GM12874 (cell line): Measurements from ENCODE around the gene TERF2IP.

Experiments
- CTCF ChIP-seq: IDR thresholded peaks from 2 replicates; pipeline ENCODE4 v1.5.1; 2011; ENCODE audit warnings: low read depth, mild to moderate bottlenecking, control low read depth, low read length, moderate library complexity; ENCODE audit not compliant: insufficient read depth

Gene TERF2IP

GRCh38 chr16:75626806-75627205, 20.8 kb upstream of the TERF2IP start:
- TF ChIP-seq CTCF, result no peak

- no peak for TF ChIP-seq CTCF
These were observed 19.7 kb upstream of the TERF2IP start for GRCh38 chr16:75627851-75628250.

GRCh38 chr16:75628351-75628750, 19.2 kb upstream of the TERF2IP start:
- TF ChIP-seq CTCF, result no peak

- no peak for TF ChIP-seq CTCF
These were observed 18.4 kb upstream of the TERF2IP start for GRCh38 chr16:75629132-75629531.

GRCh38 chr16:75630052-75630451, 17.5 kb upstream of the TERF2IP start:
- no peak for TF ChIP-seq CTCF

GRCh38 chr16:75632857-75633256, 14.7 kb upstream of the TERF2IP start:
- no peak for TF ChIP-seq CTCF

GRCh38 chr16:75635036-75635435, 12.5 kb upstream of the TERF2IP start:
- TF ChIP-seq CTCF, result no peak

- no peak for TF ChIP-seq CTCF
These were observed 7.0 kb upstream of the TERF2IP start for GRCh38 chr16:75640598-75640997.
